Kidney epithelial cell (primary cell): ENCODE measurements around the gene GAS2L1. TPM values are rescaled to one million over a fixed set of nuclear protein-coding genes. Genes with fewer than 3 reads are reported as not detected.
"Not testable (repeated sequence)": the region's sequence is repeated elsewhere in the genome, so short reads cannot be mapped to it uniquely, and the experiment has no call there.

ENCODE experiments used
- DNase-seq: peaks from one replicate; pipeline ENCODE4 v3.0.0-alpha.2; 2010; ENCODE audit warnings: low read depth
- H3K27me3 ChIP-seq: 2 replicates; pipeline ENCODE4 v1.6.0; 2011; ENCODE audit warnings: low read length; ENCODE audit not compliant: control insufficient read depth, insufficient read depth
- H3K36me3 ChIP-seq: 2 replicates; pipeline ENCODE4 v1.5.1; 2011; ENCODE audit warnings: low read length; ENCODE audit not compliant: control insufficient read depth, insufficient read depth
- H3K4me3 ChIP-seq: 2 replicates; pipeline ENCODE4 v1.5.1; 2011; ENCODE audit warnings: low read depth, mild to moderate bottlenecking, control low read depth, low read length
- CTCF ChIP-seq: IDR thresholded peaks from 2 replicates; pipeline ENCODE4 v1.5.1; 2011; ENCODE audit warnings: mild to moderate bottlenecking, moderate library complexity, low read length, control low read depth, inconsistent platforms; ENCODE audit not compliant: insufficient read depth, poor library complexity, severe bottlenecking
- total RNA-seq: library from RNA; depleted of rRNA; stranded (reverse); fragments of >200 nt; gene quantifications from 2 replicates; pipeline ENCODE4 v1.2.3, GENCODE V29; 2015

Gene GAS2L1
- total RNA-seq, 1 donor from 2014 or later, result 8.9 TPM

DNA sequence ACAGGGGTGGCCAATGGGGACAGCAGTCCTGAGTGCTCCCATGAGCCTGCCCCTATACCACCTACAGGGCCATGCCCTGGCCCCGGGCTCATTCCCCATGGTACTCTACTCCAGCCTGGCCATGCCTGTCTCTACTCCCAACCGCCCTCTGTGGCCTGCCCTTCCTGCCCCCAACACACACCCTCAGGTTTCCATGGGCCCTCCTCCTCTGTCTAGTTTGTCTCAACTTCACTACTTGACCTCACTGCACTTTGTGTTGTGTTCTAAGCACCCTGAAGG is 35.3 kb downstream of the GAS2L1 start:
- peaks cover 8% of the 10 kb centered on the region for H3K36me3 ChIP-seq
- no peak for TF ChIP-seq CTCF

DNA sequence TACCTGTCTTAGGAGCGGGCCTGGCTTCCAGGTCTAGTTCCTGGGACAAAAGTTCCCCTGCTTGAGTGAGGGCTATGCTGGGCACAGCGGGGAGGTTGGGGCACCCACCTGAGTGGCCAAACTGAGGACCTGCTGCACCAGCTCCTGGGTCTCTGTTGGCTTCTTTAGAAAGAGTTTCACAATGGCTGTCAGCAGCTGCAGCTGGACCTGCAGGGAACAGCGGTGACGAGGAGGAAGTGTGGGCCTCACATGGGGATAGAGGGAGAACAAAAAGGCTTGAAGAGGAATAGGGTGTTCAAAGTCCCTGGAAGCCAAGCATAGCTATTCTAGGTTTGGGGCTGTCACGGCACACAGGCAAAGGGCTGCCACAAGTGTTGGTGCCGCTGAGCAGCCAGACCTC is 35.7 kb downstream of the GAS2L1 start:
- DNase-seq, result no peak
- no peaks in the 10 kb centered on the region for H3K27me3 ChIP-seq
- H3K4me3 ChIP-seq, result no peak overlapping the region
- TF ChIP-seq CTCF, result no peak
- peaks cover 10% of the 10 kb centered on the region for H3K36me3 ChIP-seq

More for the DNA sequence above, 35.3 kb downstream of the GAS2L1 start:
- DNase-seq, result no peak
- H3K27me3 ChIP-seq, result no peaks in the 10 kb centered on the region
- no peak overlapping the region for H3K4me3 ChIP-seq

DNA sequence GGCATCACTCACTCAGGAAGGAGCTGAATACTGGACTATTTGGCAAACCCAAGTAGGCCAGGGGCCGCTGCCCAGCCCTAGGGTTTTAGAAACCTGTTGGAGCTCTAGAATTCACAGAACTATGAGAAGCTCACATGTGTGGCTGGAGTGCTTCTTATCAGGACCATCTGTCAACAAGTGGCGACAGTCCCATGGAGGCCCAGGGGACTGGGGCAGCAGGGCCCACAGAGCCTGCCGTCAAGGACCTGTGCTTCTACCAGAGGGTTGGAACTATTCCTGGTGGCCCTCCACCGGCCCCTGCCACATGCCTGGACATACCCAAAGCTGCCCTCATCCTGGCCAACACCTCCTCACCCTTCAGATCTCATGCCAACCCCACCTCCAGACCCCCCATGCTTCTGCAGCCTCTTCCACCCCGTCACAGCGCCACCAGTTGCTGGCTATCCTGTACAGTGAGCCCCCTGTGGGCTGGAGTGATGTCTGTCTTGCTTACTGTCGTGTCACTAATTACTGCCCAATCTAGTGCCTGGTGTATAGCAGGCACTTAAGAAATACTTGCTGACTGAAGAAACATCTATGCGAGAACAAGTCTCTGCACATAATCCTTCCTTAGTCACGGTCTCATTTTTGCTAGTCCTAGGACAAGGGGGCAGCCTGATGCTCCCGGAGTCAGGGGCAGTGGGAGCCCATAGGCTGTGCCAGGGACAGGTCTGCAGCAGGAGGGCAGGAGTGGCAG is 36.3 kb downstream of the GAS2L1 start:
- Histone ChIP-seq H3K36me3 (peaks cover 12% of the 10 kb centered on the region), H3K27me3 (no peaks in the 10 kb centered on the region), H3K4me3 (no peak overlapping the region)
- TF ChIP-seq CTCF, result no peak
- DNase-seq, result no peak

DNA sequence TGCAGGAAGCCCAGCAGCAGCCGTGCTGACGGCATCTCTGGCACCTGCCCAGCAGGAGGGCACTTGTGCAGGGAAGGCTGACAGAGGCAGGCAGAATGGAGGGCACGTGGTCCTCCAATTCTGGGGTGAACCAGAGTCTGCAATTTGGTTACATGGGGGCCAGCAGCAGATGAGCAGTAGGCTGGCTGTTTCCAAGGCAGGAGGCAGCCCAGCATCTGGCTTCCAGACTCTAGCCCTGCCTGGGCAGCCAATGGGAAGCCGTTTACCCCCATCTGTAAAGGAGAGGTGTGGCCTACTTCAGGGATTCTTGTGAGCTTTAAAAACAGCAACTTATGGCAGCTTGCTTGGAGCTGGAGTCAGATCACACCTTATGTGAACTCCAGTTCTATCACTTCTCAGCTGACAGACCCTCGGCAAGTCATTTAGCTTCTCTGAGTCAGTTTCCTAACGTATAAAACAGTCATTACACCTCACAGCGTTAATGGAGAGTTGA is 36.9 kb downstream of the GAS2L1 start:
- no peak overlapping the region for H3K4me3 ChIP-seq
- H3K36me3 ChIP-seq, result peaks cover 12% of the 10 kb centered on the region
- no peaks in the 10 kb centered on the region for H3K27me3 ChIP-seq
- no peak for DNase-seq
- no peak for TF ChIP-seq CTCF

GRCh38 chr22:29344137-29344536 is 37.7 kb downstream of the GAS2L1 start:
- H3K36me3 ChIP-seq, result peaks cover 12% of the 10 kb centered on the region
- no peaks in the 10 kb centered on the region for H3K27me3 ChIP-seq
- no peak for TF ChIP-seq CTCF
- DNase-seq, result peak; percentile 86
- no peak overlapping the region for H3K4me3 ChIP-seq

- DNase-seq, H3K36me3 ChIP-seq, H3K27me3 ChIP-seq, H3K4me3 ChIP-seq: not testable (repeated sequence)
These were observed 38.4 kb downstream of the GAS2L1 start for GRCh38 chr22:29344889-29345288.
